ENCODE data around the gene SNX7.

The SNX7 gene

DNA sequence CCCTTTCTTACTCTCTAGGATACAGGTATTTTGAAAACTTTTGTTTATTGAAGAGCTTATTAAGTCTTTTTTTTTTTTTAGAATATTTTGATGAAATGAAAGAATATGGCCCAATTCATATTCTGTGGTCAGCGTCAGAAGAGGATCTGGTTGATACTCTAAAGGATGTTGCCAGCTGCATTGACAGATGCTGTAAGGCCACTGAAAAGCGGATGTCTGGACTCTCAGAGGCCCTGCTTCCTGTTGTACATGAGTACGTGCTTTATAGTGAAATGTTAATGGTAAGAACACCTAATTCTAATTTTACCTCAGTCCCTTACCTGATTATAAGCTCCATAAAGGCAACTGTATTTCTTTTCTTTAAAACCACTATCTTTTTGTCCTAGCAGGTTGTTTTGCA, 37.1 kb downstream of the SNX7 start:
- no peak for DNase-seq

DNA sequence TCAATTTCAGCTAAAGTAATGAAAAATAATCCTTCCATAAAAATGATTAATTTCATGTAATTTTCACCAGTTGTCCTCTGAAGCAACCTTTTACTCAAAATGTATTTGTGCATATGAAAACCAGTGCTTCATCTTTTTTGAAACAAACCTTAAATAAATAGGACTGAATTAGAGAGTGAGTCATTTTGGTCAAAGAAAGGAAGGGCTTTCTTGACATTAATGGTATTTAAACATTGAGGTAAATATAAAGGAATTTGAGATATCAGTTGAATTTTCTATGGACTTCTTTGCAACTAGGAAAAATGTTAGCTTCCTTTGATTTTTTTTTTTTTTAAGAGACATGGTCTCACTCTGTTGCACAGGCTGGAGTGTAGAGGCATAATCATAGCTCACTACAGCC, 38.7 kb downstream of the SNX7 start:
- DNase-seq, result no peak

GRCh38 chr1:98702976-98703375, 41.5 kb downstream of the SNX7 start:
- no peak for DNase-seq

GRCh38 chr1:98704474-98704873, 43.0 kb downstream of the SNX7 start:
- DNase-seq, result no peak

- no peak for DNase-seq
These were observed 43.5 kb downstream of the SNX7 start for GRCh38 chr1:98704971-98705370.

DNA sequence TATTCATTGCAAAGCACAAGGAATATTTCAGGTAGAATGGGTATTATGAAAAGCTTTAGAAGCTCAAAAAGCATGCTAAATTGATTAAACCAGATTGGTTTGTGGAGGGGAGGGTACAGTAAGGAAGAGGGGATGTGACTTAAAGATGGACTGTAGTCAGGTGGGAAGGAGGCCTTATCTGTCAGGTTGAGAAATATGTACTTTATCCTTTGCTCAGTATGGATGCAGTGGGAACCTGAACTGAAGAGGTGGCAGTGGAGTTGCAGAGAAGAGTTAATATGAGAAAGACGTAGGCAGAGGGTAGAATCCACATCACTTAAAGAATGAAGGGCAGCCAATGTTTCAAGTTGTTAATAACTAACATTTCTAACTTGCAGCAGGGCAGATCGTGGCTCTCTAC, 44.1 kb downstream of the SNX7 start:
- DNase-seq, result no peak

DNA sequence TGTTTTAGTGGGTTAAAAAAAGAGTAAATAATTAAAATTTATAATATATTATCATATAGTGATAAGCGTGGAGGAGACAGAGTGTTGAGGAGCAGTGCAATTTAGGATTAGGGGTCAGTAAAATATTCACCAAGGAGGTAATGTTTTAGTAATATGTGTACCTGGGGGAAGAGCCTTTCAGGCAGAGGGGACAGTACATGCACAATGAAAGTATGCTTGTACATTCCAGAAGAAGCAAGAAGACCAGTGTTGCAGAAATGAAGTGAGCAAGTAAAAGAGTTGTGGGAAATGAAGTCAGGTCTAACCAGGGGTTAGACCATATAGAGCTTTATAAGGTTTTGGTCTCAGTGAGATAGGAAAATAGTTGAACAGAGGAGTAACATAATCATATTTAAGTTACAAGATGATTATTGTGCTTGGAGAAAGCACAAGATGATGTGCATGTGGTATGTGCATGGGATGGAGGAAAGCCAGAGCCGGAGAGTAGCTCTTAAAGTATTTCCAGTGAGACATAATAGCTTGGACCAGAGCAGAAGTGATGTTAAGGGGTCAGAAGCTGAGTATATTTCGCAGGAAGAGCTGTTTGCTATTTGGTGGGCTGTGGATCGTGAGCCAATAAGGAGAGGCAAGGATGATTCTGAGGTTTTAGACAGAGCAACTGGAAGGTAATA, 44.8 kb downstream of the SNX7 start:
- DNase-seq, result no peak

- no peak for DNase-seq
These were observed 46.0 kb downstream of the SNX7 start for GRCh38 chr1:98707556-98707955.

DNA sequence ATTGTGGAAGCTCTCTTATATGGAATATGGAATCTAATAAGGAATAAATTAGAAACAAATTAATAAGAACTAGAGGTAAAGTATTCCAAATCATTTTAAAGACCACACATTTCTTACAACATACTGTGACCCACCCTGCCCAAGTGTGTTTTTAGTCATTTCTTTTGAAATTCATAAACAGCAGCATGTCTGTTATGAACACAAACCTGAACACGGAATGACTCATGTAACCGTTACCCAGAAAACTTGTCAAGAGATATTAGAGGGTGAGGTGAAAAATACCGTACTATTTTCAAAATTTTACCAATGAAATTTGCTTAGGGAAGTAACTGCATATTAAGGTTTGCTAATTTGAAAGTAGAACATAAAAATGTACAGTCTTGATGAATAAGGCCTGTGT, 48.4 kb downstream of the SNX7 start:
- DNase-seq, result no peak

DNA sequence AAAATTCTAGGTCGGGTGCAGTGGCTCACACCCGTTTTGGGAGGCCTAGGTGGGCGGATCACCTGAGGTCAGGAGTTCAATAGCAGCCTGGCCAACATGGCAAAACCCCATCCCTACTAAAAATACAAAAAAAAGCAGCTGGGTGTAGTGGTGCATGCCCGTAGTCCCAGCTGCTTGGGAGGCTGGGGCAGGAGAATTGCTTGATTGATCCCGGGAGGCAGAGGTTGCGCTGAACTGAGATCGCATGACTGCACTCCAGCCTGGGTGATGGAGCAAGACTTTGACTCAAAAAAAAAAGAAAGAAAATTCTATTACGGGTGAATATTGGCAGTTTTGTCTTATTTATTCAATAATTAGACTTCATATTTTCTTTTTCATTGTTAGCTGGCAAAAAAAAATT, 62.1 kb downstream of the SNX7 start:
- no peak for DNase-seq

DNA sequence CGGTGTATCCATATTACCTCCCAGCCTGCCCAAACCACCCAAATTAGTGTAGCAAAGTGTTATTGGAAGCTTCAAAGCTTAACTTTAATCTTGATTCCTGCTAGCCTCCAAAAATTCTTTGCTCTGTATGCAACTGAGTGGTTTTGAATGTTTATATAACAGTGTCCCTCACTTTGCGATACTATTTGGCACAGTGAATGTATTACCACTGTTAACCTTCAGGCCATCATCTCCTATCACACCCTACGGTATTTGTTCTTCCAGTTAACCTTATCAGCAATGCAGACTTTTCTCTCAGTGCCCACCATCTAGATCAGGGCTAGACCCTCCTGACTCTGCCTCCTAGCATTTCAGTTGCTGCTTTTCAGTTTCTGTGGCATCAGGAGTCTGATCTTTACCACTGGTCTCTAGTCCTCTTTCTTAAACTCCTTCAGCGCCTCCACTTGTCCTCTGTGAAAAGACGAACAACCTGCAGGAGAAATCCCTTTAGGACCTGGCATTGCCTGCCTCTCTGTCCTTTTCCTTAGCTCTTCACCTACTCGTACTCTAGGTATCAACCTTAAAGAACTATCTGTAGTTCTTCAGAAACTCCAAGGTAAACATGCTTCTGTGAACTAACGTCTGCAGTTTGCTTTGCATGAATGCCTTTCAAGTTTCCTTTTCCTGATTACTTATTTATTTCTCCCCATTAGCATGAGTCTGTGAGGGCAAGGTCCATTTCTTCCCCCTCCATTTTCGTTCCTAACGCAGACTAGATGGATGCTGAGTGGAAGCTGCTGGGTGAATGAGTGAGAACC, 71.7 kb downstream of the SNX7 start:
- DNase-seq, result no peak

DNA sequence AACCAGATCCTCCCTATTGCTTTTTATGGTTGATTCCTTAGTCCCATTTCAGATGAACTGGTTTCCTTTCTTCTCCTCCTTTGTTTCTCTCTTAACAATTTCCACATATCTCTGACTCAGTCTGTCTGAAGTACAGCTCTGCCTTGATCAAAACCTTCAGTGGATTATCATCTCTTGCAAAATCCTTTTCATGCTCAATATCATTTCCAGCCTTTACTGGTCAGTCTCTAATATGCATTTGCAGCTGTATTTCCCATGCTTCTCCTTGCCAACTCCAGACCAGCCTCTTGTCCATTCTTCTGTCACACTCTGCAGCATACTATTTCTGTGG, 72.2 kb downstream of the SNX7 start:
- DNase-seq, result no peak

DNA sequence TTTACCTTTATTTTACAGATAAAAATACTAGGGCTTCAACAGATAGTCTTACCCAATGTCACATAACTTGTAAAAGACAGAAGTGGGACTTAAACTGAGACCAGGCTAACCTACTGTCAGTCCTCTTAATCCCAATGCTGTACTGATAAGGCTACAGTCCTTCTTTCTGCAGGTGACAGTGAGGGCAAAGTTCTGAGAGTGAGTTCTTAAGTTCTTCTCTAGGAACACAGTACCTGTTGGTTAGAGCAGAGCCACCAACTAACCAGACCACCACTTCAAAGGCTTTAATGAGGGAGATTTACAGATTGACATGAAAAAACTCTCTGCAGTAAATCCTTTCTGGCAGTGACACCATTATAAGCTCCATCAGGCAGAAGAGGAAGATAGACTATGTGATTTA, 74.2 kb downstream of the SNX7 start:
- DNase-seq, result no peak

GRCh38 chr1:98737835-98738234, 76.3 kb downstream of the SNX7 start:
- DNase-seq, result no peak

GRCh38 chr1:98739762-98740161, 78.2 kb downstream of the SNX7 start:
- DNase-seq, result no peak

- DNase-seq, result no peak
These were observed 79.6 kb downstream of the SNX7 start for GRCh38 chr1:98741164-98741563.

GRCh38 chr1:98749152-98749756, 87.7 kb downstream of the SNX7 start:
- DNase-seq, result no peak

GRCh38 chr1:98754176-98754575, 92.7 kb downstream of the SNX7 start:
- DNase-seq, result no peak

DNA sequence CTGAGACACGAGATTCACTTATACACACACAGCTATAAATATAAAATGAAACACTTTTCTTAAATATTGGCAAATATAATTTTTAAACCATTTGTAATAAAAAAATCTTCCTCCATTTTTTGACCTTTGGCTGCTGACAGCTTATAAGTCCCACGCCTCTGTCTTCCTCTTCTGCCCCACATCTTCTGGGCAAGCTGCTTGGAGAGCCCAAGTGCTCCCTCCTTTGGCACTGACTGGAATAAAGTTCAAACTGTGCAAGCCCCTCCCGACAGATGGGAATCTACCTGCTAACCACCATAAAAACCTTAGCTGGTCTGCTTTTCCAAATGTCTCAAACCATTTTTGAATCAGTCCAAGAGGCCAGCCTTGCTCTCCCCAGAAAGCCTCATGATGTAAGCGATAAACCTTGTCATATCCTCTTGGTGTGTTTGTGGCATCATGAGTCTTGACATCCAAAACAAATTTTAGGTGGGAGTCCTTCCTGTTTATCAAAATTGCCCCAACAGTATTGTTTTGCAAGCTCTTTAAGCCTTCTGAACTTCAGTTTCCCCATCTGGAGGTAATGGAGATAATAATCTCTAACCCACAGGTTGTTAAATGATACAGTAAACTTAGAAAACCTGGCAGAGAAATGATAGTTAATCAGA, 99.8 kb downstream of the SNX7 start:
- DNase-seq, result no peak

GRCh38 chr1:98763488-98764150, 102.1 kb downstream of the SNX7 start:
- DNase-seq, result no peak

GRCh38 chr1:98764485-98764884, 103.0 kb downstream of the SNX7 start:
- DNase-seq, result no peak

GRCh38 chr1:98766255-98766654, 104.7 kb downstream of the SNX7 start:
- no peak for DNase-seq

GRCh38 chr1:98769162-98769561, 107.6 kb downstream of the SNX7 start:
- DNase-seq, result no peak
